GM12891 (cell line): ENCODE results near the gene HSPA1A.
A peak's percentile ranks its signal among the peaks of the same experiment; 100 is the strongest.
"Not testable (repeated sequence)": the region's sequence is repeated elsewhere in the genome, so short reads cannot be mapped to it uniquely, and the experiment has no call there.

ENCODE experiments used
- DNase-seq: peaks from one replicate; pipeline ENCODE4 v3.0.0; 2011; ENCODE audit warnings: low spot score; ENCODE audit not compliant: insufficient read length
- FAIRE-seq: peaks from 2 replicates; lab custom pipeline; 2011; peaks lifted over from hg19 to GRCh38; lab: Jason Lieb, UNC
- PAX5 ChIP-seq: IDR thresholded peaks from 2 replicates; pipeline ENCODE4 v1.6.1; 2011; ENCODE audit warnings: low read length, moderate library complexity, mild to moderate bottlenecking; ENCODE audit not compliant: insufficient read depth, severe bottlenecking
- POLR2A ChIP-seq: IDR thresholded peaks from 2 replicates; pipeline ENCODE4 v1.6.1; 2011; ENCODE audit warnings: low read depth, low read length, control low read depth
- POLR2AphosphoS5 ChIP-seq: IDR thresholded peaks from 2 replicates; pipeline ENCODE4 v1.6.1; 2011; ENCODE audit warnings: low read depth, low read length, control low read depth
- POU2F2 ChIP-seq: IDR thresholded peaks from 2 replicates; pipeline ENCODE4 v1.6.1; 2011; ENCODE audit warnings: low read depth, mild to moderate bottlenecking, control low read depth, low read length, moderate library complexity
- SPI1 ChIP-seq: IDR thresholded peaks from 2 replicates; pipeline ENCODE4 v1.6.1; 2011; ENCODE audit warnings: low read depth, low read length, control low read depth
- TAF1 ChIP-seq: IDR thresholded peaks from 2 replicates; pipeline ENCODE4 v1.6.1; 2011; ENCODE audit warnings: low read depth, low read length, control low read depth

Gene HSPA1A

GRCh38 chr6:31836474-31837368 is 21.4 kb downstream of the HSPA1A start:
- 0 out of 2 replicates have a peak, but pooled peaks have one; percentile 4 for TF ChIP-seq POLR2A
- TF ChIP-seq POLR2AphosphoS5 = peak; percentile 16
- TF ChIP-seq SPI1 = peak; percentile 74
- TF ChIP-seq PAX5 = no peak
- no peak for TF ChIP-seq POU2F2
- TF ChIP-seq TAF1 = no peak
- DNase-seq (no peak), FAIRE-seq (no peak)

GRCh38 chr6:31837369-31838113 is 22.2 kb downstream of the HSPA1A start:
- TF ChIP-seq POU2F2 = no peak
- peak; percentile 51; the same call in 1 of the 2 replicates for TF ChIP-seq POLR2A
- FAIRE-seq (no peak), DNase-seq (no peak)

GRCh38 chr6:31838114-31838553 is 22.8 kb downstream of the HSPA1A start:
- not testable (repeated sequence) for DNase-seq, FAIRE-seq

DNA sequence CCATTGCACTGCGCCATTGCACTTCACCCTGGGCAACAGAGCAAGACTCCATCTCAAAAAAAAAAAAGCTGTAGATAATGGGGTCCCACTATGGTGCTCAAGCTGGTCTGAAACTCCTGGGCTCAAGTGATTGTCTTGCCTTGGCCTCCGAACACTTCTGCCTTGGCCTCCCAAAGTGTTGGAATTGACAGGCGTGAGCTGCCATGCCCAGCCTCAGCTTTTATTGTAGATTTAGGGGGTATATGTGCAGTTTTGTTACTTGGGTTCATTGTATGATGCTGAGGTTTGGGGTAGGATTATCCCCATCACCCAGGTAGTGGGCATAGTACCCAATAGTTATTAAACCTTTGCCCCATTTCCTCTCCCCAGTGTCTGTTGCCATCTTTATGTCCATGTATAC is 23.6 kb downstream of the HSPA1A start:
- no peak for FAIRE-seq
- no peak for TF ChIP-seq TAF1
- no peak for TF ChIP-seq SPI1
- no peak for TF ChIP-seq PAX5
- TF ChIP-seq POU2F2 = no peak
- DNase-seq = no peak

DNA sequence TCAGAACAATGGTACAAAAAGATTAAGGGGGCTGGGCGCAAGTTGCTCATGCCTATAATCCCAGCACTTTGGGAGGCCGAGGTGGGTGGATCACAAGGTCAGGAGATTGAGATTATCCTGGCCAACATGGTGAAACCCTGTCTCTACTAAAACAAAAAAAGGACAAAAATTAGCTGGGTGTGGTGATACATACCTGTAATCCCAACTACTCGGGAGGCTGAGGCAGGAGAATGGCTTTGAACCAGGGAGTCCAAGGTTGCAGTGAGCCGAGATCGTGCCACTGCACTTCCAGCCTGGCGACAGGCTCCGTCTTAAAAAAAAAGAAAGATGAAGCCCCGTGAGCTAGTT is 24.4 kb downstream of the HSPA1A start:
- DNase-seq, FAIRE-seq: not testable (repeated sequence)

- FAIRE-seq = no peak
- no peak for DNase-seq
- TF ChIP-seq POLR2A (no peak), SPI1 (no peak), POLR2AphosphoS5 (0 out of 2 replicates have a peak, but pooled peaks have one; percentile 15)
Measured at GRCh38 chr6:31842053-31842452, 26.7 kb downstream of the HSPA1A start.

DNA sequence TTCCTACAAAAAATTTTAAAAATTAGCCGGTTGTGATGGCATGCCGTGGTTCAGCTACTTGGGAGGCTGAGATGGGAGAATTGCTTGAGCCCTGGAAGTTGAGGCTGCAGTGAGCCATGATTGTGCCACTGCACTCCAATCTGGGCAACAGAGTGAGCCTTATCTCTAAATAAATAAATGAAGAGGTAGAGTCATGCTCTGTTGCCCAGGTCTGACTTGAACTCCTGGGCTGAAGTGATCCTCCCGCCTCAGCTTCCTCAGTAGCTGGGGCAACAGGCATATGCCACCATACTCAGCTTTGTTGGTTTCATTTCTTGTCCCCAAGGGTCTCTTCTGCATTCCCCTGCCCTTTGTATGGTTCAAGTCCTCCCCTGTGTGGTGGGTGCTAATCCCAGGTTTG is 29.2 kb downstream of the HSPA1A start:
- DNase-seq = no peak
- FAIRE-seq = no peak
- TF ChIP-seq POLR2A = 0 out of 2 replicates have a peak, but pooled peaks have one; percentile 10
- no peak for TF ChIP-seq SPI1

DNA sequence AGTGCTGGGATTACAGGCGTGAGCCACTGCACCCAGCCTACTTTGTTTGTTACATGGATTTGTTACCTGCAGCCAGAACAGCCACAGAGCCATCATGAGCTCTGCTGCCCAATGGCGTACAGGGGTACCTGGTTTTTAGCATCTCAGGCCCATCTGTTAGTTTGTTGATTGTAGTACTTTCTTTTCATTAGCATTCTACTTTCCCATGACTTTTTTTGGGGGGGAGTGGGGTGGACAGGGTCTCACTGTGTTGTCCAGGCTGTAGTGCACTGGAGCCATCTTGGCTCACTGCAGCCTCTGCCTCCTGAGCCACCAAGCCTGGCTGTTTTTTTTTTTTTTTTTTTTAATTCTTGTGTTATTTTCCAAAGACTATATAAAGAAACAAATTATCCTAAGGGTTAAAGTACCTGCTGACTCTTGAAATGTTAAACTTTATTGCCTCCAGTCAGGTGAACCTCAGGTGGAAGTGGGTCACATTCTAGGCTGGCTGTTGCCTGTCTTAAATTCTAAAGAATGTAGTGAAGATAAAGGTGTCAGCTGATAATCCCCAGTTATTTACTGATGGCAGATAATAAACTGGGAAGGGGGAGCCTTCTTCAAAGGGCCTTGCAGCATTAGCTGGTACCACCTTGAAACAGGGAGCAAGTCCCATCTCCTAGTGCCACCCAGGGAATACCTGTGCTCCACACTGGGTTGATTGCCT is 32.1 kb downstream of the HSPA1A start:
- DNase-seq (no peak), FAIRE-seq (no peak)
- TF ChIP-seq PAX5 (no peak), POLR2AphosphoS5 (no peak), POU2F2 (no peak), SPI1 (no peak), TAF1 (no peak), POLR2A (no peak)

GRCh38 chr6:31850765-31851484 is 35.6 kb downstream of the HSPA1A start:
- FAIRE-seq (no peak), DNase-seq (no peak)
- no peak for TF ChIP-seq POLR2A
- TF ChIP-seq TAF1 = no peak
- no peak for TF ChIP-seq SPI1
- TF ChIP-seq POU2F2 = no peak
- TF ChIP-seq PAX5 = no peak
- TF ChIP-seq POLR2AphosphoS5 = no peak

DNA sequence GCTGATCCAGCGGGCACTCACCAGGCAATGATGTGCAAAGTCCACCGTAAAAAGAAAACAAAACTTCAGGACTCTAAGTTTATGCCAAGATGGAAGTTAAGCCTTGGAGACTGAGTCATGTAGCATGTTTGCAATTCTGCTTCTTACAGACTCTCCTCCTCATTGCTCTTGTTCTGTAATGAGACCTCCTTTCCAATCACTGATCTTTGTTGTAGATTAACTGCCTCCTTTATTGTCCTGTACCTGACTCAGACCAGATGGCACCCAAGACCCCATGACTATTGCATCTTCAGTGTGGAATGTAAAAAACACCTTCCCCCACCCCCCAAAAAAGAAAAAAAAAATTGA is 36.1 kb downstream of the HSPA1A start:
- no peak for FAIRE-seq
- no peak for DNase-seq
- TF ChIP-seq POU2F2 = no peak
- no peak for TF ChIP-seq POLR2AphosphoS5
- TF ChIP-seq TAF1 = no peak
- TF ChIP-seq POLR2A = no peak
- no peak for TF ChIP-seq PAX5
- TF ChIP-seq SPI1 = no peak

DNA sequence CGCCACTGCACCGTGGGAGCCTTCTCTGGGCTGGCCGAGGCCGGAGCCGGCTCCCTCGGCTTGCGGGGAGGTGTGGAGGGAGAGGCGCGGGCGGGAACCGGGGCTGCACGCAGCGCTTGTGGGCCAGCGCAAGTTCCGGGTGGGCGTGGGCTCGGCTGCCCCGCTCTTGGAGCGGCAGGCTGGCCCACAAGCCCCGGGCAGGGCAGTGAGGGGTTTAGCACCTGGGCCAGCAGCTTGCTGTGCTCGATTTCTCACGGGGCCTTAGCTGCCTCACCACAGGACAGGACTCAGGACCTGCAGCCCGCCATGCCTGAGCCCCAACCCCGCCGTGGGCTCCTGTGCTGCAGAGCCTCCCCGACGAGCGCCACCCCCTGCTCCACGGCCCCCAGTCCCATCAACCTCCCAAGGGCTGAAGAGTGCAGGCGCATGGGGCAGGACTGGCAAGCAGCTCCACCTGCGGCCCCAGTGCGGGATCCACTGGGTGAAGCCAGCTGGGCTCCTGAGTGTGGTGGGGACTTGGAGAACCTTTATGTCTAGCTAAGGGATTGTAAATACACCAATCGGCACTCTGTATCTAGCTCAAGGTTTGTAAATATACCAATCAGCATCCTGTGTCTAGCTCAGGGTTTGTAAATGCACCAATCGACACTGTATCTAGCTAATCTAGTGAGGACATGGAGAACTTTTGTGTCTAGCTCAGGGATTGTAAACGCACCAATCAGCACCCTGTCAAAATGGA is 36.8 kb downstream of the HSPA1A start:
- not testable (repeated sequence) for FAIRE-seq, DNase-seq

GRCh38 chr6:31857774-31858173 is 42.4 kb downstream of the HSPA1A start:
- FAIRE-seq, DNase-seq: not testable (repeated sequence)
